GM12874 (cell line): Measurements from ENCODE around the gene PPP1R18.

ENCODE experiments used
- TF ChIP-seq, protein P1 (sequence below): IDR thresholded peaks from 2 replicates; pipeline ENCODE4 v1.5.1; 2011; ENCODE audit warnings: low read depth, mild to moderate bottlenecking, control low read depth, low read length, moderate library complexity; ENCODE audit not compliant: insufficient read depth

PPP1R18 gene

DNA sequence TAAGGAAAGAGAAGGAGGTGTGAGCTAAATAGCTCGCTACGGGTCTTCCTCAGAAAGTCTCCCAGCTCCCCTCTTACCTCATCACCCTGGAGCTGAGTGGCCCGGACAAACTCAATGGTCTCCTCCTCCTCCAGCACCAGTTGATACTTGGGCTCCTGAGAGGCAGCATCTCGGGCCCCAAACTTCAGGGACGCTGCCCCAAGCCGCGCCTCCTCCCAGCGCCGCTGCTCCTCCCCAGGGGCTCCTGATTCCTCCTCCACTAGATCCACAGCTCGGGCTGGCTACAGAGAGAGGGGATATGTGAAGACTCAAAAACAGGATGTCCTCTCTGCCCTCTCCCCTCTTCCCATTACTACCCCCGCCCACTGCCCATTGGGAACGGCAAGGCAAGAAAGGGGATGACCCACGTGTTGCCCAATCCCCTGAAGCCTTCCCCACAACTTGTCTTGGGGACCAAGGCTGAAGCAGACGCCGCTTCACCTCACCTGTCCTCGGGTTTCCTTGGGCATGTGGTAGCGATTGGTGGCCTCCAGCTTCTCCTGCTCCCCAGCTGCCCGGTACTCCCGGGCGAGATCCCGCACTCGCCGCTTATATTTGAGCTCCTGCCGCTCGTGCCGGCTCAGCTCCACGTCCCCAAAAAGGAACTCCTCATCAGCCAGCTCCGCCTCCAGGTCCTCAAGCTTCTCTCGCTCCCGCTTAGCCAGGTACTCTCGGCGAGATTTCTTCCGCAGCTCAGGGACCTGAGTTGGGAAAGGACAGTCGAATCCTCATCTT lies 21.3 kb downstream of the PPP1R18 start:
- TF ChIP-seq, protein P1, sequence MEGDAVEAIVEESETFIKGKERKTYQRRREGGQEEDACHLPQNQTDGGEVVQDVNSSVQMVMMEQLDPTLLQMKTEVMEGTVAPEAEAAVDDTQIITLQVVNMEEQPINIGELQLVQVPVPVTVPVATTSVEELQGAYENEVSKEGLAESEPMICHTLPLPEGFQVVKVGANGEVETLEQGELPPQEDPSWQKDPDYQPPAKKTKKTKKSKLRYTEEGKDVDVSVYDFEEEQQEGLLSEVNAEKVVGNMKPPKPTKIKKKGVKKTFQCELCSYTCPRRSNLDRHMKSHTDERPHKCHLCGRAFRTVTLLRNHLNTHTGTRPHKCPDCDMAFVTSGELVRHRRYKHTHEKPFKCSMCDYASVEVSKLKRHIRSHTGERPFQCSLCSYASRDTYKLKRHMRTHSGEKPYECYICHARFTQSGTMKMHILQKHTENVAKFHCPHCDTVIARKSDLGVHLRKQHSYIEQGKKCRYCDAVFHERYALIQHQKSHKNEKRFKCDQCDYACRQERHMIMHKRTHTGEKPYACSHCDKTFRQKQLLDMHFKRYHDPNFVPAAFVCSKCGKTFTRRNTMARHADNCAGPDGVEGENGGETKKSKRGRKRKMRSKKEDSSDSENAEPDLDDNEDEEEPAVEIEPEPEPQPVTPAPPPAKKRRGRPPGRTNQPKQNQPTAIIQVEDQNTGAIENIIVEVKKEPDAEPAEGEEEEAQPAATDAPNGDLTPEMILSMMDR, result no peak

DNA sequence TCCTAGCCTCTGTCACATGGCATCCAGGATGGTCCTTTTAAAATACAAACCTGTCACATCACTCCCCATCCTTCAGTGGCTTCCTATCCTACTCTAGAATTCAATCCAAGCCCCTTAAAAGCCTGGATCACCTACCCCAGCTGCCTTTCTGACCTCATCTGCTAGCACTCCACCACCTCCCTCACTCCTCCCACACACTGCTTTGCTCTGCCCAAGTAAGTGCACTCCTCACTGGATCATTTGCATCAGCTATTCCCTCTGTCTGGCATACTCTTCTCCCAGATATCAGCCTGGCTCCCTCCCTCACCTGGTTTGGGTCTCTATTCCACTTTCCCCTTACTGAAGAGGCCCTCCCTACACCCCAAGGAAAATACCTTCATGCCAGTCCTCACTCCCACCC lies 29.0 kb downstream of the PPP1R18 start:
- TF ChIP-seq, protein P1, result no peak

DNA sequence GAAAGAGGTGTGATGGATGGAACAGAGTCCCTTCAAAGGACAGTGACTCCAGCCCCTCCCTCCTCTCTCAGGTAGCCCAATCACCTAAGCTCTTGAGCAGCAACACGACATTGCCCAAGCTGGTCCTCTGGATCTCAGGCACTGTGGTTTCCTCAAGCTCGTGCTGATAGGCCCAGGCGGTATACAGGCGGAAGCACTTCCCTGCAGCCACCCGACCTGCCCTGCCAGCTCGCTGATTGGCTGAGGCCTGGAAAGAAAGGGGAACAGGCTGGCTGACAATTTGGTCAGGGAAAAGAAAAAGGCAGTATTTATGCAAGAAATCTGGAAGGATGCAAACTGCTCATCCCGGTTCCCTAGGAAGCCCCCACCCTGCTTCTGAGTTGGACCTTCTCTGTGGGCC lies 29.9 kb downstream of the PPP1R18 start:
- TF ChIP-seq, protein P1, result no peak

DNA sequence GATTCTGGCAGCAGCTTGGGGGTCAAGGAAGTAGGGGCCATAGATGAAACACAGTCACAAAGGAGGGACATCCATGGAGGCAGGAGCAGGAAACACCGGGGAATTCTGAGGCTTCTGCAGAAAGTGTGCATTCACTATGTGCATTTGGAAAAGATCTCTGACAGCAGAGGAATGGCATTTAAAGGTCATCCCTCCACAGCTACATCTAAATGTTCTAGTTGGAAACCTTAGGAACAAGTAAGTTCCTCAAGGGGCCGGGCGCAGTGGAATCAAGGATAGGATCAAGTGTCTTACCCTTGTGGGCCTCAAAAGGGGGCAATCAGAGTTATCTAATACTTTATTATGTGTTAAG lies 30.7 kb downstream of the PPP1R18 start:
- TF ChIP-seq, protein P1, result no peak

DNA sequence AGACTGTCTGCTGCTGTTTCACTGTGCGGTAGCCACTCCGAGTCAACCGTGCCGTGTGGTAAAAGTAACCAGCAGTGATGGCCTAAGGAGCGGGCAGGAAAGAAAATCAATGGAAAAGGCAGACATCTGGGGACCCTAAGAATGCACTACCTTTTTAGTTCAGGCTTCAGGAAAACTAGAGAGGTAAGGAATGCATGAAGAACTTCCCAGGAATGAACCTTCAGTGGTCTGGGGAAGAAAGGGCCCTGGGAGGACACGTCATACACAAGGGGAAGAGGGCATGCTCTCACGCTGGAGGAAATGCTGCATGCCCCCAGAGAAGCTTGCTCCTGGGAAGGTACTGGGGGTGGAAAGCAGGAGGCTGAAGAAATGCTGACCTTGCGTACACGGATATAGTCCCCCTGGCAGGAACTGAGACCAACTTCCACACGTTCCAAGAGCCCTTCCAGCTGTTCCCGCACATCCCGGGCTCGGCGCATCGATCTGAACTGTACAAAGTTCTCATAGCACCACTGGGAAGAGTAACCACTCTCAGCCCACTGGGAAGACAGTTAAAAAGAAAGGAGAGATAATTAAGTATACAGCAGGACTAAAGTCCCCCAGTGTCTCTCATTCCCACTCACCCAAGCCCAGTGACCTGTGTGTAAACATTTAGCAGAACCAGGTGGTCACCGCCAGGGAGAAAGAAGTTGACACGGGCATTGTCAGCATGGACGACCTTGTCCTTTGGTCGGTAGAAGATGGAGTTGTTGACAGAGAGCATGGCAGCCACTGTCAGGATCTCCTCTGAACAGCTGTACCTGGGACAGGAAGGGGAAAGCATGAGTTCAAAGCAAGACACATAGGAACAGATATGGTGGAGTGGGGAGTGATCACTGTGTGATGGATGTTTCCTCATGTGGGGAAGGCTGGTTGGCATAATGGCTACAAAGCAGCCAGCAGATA lies 31.4 kb downstream of the PPP1R18 start:
- TF ChIP-seq, protein P1, result no peak

DNA sequence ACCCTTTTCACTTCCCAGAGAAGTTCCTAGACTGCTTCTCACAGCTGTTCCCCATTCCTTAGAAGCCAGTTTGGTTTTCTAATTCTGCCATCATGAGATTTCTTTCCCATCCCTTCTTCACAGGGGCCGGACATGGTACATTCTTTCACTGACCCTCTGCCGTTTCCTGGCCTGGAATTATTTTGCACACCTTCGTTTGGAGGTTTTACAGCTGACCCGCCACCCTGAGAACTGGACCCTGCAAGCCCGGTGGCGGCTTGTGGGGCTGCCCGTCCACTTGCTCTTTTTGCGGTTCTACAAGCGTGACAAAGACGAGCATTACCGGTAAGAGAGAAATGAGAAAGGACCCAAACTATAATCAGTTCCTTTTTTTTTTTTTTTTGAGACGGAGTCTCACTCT lies 35.3 kb downstream of the PPP1R18 start:
- TF ChIP-seq, protein P1, result no peak
